HepG2 (cell line): ENCODE measurements around the gene ANAPC16. TPM values are rescaled to one million over a fixed set of nuclear protein-coding genes. Genes with fewer than 3 reads are reported as not detected.

Experiments used
- ATF7-NPFF ChIP-seq: sonication (generic); formaldehyde crosslinking; IDR thresholded peaks from 2 replicates; pipeline ENCODE4 v1.8.1; 2023; ENCODE audit warnings: mild to moderate bottlenecking, low read depth, missing genetic modification reagents, moderate library complexity
- BCL6 ChIP-seq: IDR thresholded peaks from 2 replicates; pipeline ENCODE4 v1.6.1; 2016; ENCODE audit warnings: missing genetic modification reagents, missing compliant biosample characterization
- DMTF1 ChIP-seq: sonication (generic); formaldehyde crosslinking; IDR thresholded peaks from 2 replicates; pipeline ENCODE4 v1.4.0; 2020; ENCODE audit warnings: mild to moderate bottlenecking, missing genetic modification reagents
- ELF1 ChIP-seq: sonication (generic); formaldehyde crosslinking; IDR thresholded peaks from 2 replicates; pipeline ENCODE4 v1.4.0; 2020; ENCODE audit warnings: missing genetic modification reagents
- GZF1 ChIP-seq: sonication (generic); formaldehyde crosslinking; IDR thresholded peaks from 2 replicates; pipeline ENCODE4 v1.5.1; 2020; ENCODE audit warnings: mild to moderate bottlenecking, missing genetic modification reagents
- HNRNPH1 ChIP-seq: fragments of 200-400 bp; formaldehyde crosslinking; optimal IDR thresholded peaks from 2 replicates; pipeline ENCODE3; 2017; ENCODE audit warnings: mild to moderate bottlenecking, low read depth, low read length
- MLXIP ChIP-seq: sonication (generic); formaldehyde crosslinking; IDR thresholded peaks from 2 replicates; pipeline ENCODE4 v1.9.0; 2021; ENCODE audit warnings: missing genetic modification reagents, borderline replicate concordance
- SKIL ChIP-seq: sonication (generic); formaldehyde crosslinking; IDR thresholded peaks from 2 replicates; pipeline ENCODE4 v1.8.0; 2022; ENCODE audit warnings: missing genetic modification reagents, mild to moderate bottlenecking, moderate library complexity, borderline replicate concordance
- TFDP1 ChIP-seq: IDR thresholded peaks from 2 replicates; pipeline ENCODE4 v1.6.1; 2016; ENCODE audit warnings: missing compliant biosample characterization, missing genetic modification reagents, borderline replicate concordance
- ZBTB10 ChIP-seq: sonication (generic); formaldehyde crosslinking; IDR thresholded peaks from 2 replicates; pipeline ENCODE4 v1.4.0; 2020; ENCODE audit warnings: missing genetic modification reagents, borderline replicate concordance
- ZNF770 ChIP-seq: sonication (generic); formaldehyde crosslinking; IDR thresholded peaks from 2 replicates; pipeline ENCODE4 v1.5.0; 2020; ENCODE audit warnings: mild to moderate bottlenecking, missing genetic modification reagents
- ZNF775 ChIP-seq: sonication (generic); formaldehyde crosslinking; IDR thresholded peaks from 2 replicates; pipeline ENCODE4 v1.4.0; 2020; ENCODE audit warnings: missing genetic modification reagents, mild to moderate bottlenecking, moderate library complexity, borderline replicate concordance
- ZNF790 ChIP-seq: sonication (generic); formaldehyde crosslinking; IDR thresholded peaks from 2 replicates; pipeline ENCODE4 v1.8.0; 2022; ENCODE audit warnings: missing genetic modification reagents, mild to moderate bottlenecking, borderline replicate concordance
- polyA plus RNA-seq, 8 experiments: library from polyadenylated mRNA; depleted of rRNA in 3 of 8; stranded (reverse) in 7 of 8; unstranded in 1 of 8; fragments of >200 nt; fragmentation: Illumina TruSeq in 4 of 8; extraction: Trizol in 4 of 8; gene quantifications; 2 replicates each; pipeline versions ENCODE4 v1.2.1 to v1.2.3, GENCODE V29; 2011 to 2016; ENCODE audit warnings: low read depth in 4 of 8, missing spikeins in 1 of 8, mixed read lengths in 1 of 8; ENCODE audit not compliant: insufficient read depth in 1 of 8
- total RNA-seq, 5 experiments: library from RNA; depleted of rRNA; stranded (reverse); fragments of >200 nt; fragmentation: Illumina TruSeq; extraction: Trizol; gene quantifications; 2 replicates each; pipeline ENCODE4 v1.2.3, GENCODE V29; 2016; ENCODE audit warnings: low read depth in 1 of 5

ANAPC16 gene
- total and polyA plus RNA-seq, 2 of the 13 experiments (the other 11 are each of a cell fraction or from before 2014, with no cell fraction given): 74.8 to 89.4 TPM

GRCh38 chr10:72273410-72274212, 57.8 kb downstream of the ANAPC16 start, which contains the start of gene DDIT4 (continued):
- TF ChIP-seq TFDP1 (CRISPR knock-in tag) (peak; percentile 67; the same call in 1 of the 2 replicates), MLXIP (CRISPR knock-in tag) (peak; percentile 85), ATF7-NPFF (CRISPR knock-in tag) (peak; percentile 95), ZNF790 (CRISPR knock-in tag) (0 out of 2 replicates have a peak, but pooled peaks have one; percentile 68), DMTF1 (CRISPR knock-in tag) (no peak; the same call in 1 of the 2 replicates), ZBTB10 (CRISPR knock-in tag) (peak; percentile 94; the same call in 1 of the 2 replicates), ELF1 (no peak; the same call in 1 of the 2 replicates), GZF1 (no peak; the same call in 1 of the 2 replicates), ZNF775 (CRISPR knock-in tag) (no peak), HNRNPH1 (peak; percentile 100), ZNF770 (CRISPR knock-in tag) (no peak), BCL6 (no peak; the same call in 1 of the 2 replicates), SKIL (CRISPR knock-in tag) (peak; percentile 70; the same call in 1 of the 2 replicates)
